Body of pancreas (tissue), 4 donors: ENCODE data around the gene BACE2. TPM values are rescaled to one million over a fixed set of nuclear protein-coding genes. Genes with fewer than 3 reads are reported as not detected.
"Not testable (repeated sequence)": the region's sequence is repeated elsewhere in the genome, so short reads cannot be mapped to it uniquely, and the experiment has no call there.

Experiments
- ATAC-seq: fragments of 150-250 bp; one replicate; pipeline ENCODE4 v1.9.1; 2016
- DNase-seq, 4 donors: peaks; one replicate each; pipeline ENCODE4 v3.0.0-alpha.2; 2019
- H3K27ac ChIP-seq, 4 donors: fragments of 200-600 bp; sonication (generic); 1 replicate in 3 of 4; 2 replicates in 1 of 4; pipeline versions ENCODE4 v1.5.1 to v1.6.1; 2016 to 2019; ENCODE audit warnings: mild to moderate bottlenecking in 1 of 4, mixed read lengths in 1 of 4, moderate library complexity in 1 of 4
- H3K27me3 ChIP-seq, 2 donors: fragments of 200-600 bp; sonication (generic); one replicate each; pipeline ENCODE4 v1.6.0; 2016; ENCODE audit warnings: mild to moderate bottlenecking in 1 of 2
- H3K36me3 ChIP-seq, 2 donors: fragments of 200-600 bp; sonication (generic); replicated peaks in 1 of 2; 2 replicates each; pipeline ENCODE4 v1.5.1; 2016; ENCODE audit warnings: low read depth in 2 of 2; ENCODE audit not compliant: insufficient read depth in 1 of 2
- H3K4me1 ChIP-seq: fragments of 200-600 bp; sonication (generic); one replicate; pipeline ENCODE4 v1.6.0; 2016
- H3K4me3 ChIP-seq, 2 donors: fragments of 200-600 bp; sonication (generic); 1 replicate in 1 of 2; 2 replicates in 1 of 2; pipeline ENCODE4 v1.5.1; 2016 to 2019
- H3K9me3 ChIP-seq, 3 donors: fragments of 200-600 bp; sonication (generic); 1 replicate in 2 of 3; 2 replicates in 1 of 3; pipeline ENCODE4 v1.5.1; 2016
- CTCF ChIP-seq, 7 experiments: fragments of 450-650 bp in 4 of 7; fragments of 200-600 bp in 3 of 7; sonication (generic) in 3 of 7; IDR thresholded peaks; one replicate each; pipeline ENCODE4 v1.5.1; 2016 to 2019; ENCODE audit warnings: antibody characterized with exemption in 7 of 7
- POLR2A ChIP-seq, 3 donors: fragments of 450-650 bp; IDR thresholded peaks; one replicate each; pipeline ENCODE4 v1.6.1; 2016; ENCODE audit warnings: antibody characterized with exemption in 3 of 3, mild to moderate bottlenecking in 2 of 3
- WGBS, 2 donors: methylation state at CpG; one replicate each; pipeline ENCODE4 v1.1.5; 2017; 5-methylcytosine and 5-hydroxymethylcytosine counted together
- intact Hi-C: fragments of 100-400 bp; cut with DNase I; formaldehyde crosslinking; loops from one replicate; pipeline ENCODE4 v1.15.1; 2023
- total RNA-seq, 2 donors: library from RNA; depleted of rRNA; stranded (reverse); fragments of >200 nt; gene quantifications; one replicate each; pipeline ENCODE4 v1.1.0, GENCODE V29; 2016

Gene BACE2
- total RNA-seq, 2 donors from 2014 or later: 86.4 to 107 TPM

DNA sequence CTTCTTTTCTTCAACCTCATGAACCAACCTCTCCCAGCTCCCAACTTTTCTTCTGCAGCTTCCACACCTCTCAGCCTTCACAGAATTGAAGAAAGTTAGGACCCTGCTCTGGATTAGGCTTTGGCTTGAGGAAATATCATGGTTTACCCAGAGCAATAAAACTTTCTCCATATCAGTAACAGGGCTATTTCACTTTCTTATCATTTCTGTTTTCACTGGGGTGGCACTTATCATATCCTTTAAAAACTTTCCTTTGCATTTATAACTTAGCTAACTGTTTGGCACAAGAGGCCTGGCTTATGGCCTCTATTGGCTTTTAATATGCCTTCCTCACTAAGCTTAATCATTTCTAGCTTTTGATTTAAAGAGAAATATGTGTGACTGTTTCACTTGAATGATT, 139.3 kb downstream of the BACE2 start:
- no peak overlapping the region for H3K4me3 ChIP-seq
- intact Hi-C loops: no loop called here
- no peaks in the 10 kb centered on the region for H3K27me3 ChIP-seq
- TF ChIP-seq CTCF (IDR thresholded peaks at IDR 0.05): no peak
- no peak for TF ChIP-seq POLR2A (IDR thresholded peaks at IDR 0.05)
- no peaks in the 10 kb centered on the region for H3K9me3 ChIP-seq
- peaks cover 16% of the 10 kb centered on the region for H3K4me1 ChIP-seq
- ATAC-seq (no peak), DNase-seq (no peak)
- no peak overlapping the region for H3K27ac ChIP-seq
- H3K36me3 ChIP-seq: no peaks in the 10 kb centered on the region

DNA sequence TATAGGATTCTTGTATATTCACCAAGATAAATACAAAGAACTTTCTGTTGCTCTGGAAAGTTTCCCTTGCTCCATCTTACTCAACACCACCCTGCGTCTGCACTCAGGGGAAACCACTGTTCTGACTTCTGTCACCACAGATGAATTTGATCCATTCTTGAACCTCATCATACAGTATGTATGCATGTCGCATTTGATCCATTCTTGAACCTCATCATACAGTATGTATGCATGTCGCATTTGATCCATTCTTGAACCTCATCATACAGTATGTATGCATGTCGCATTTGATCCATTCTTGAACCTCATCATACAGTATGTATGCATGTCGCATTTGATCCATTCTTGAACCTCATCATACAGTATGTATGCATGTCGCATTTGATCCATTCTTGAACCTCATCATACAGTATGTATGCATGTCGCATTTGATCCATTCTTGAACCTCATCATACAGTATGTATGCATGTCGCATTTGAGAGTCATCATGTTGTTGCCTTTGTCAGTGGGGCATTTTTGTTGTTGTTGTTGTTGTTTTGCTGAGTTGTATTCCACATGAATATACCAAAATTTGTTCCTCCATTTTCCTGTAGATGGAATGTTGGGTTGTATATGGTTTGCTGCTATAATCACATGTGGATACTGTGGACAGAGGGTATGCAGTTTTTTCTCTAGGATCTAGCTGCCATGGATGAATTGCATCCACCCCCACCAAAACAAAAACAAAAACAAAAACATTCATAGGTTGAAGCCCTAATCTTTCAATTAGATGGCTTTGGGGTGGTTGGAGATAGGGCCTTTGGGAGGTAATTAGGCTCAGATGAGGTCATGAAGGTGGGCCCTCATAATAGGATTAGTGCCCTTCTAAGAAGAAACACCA, 145.6 kb downstream of the BACE2 start:
- ATAC-seq, H3K4me3 ChIP-seq, H3K27me3 ChIP-seq, H3K9me3 ChIP-seq, H3K36me3 ChIP-seq, DNase-seq, H3K27ac ChIP-seq, intact Hi-C loops: not testable (repeated sequence)
- 95 to 96% methylated on average over 4 to 6 of the region's 8 CpGs for WGBS, 2 donors
- peaks cover 28% of the 10 kb centered on the region for H3K4me1 ChIP-seq

DNA sequence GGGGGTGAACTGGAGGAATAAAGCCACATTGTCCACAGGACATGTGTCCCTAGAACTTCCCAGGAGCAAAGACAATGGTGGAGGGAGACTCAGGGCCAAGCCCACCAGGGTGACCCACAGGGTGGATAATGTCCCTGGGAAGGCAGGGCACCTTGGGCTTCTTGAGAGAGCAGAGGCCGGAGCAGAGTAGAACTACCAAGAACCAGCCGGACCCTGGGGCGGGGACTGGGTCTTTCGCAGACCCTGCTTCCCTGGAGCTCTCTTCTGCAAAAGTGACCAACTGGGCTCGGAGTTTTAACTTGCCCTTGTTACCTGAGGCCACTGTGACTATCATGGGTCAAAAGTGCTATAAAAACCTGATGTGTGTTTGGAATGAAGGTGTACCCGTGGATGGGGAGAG, 147.8 kb downstream of the BACE2 start:
- ATAC-seq (no peak), DNase-seq (no peak)
- peak overlapping the region; percentile 85 to 95 (median 92) for H3K27ac ChIP-seq
- no peak overlapping the region for H3K4me3 ChIP-seq
- no peaks in the 10 kb centered on the region for H3K27me3 ChIP-seq
- H3K36me3 ChIP-seq: no peaks in the 10 kb centered on the region
- TF ChIP-seq CTCF (IDR thresholded peaks at IDR 0.05) (no peak), POLR2A (IDR thresholded peaks at IDR 0.05) (no peak)
- H3K9me3 ChIP-seq: peaks cover 0 to 4% (median 0%) of the 10 kb centered on the region in 3 donors
- 78 to 90% methylated on average over 6 of the region's 6 CpGs for WGBS, 2 donors
- intact Hi-C loops: no loop called here
- peaks cover 42% of the 10 kb centered on the region for H3K4me1 ChIP-seq

- peak in 2 of 7 experiments; percentile 3 to 5 for TF ChIP-seq CTCF (IDR thresholded peaks at IDR 0.05)
- TF ChIP-seq POLR2A (IDR thresholded peaks at IDR 0.05): peak; percentile 41 to 81 (median 65)
- DNase-seq: peak; percentile 80 to 90 (median 84)
These were observed 148.5 kb downstream of the BACE2 start, which contains the start of gene FAM3B for GRCh38 chr21:41316200-41317062. FAM3B (plus strand) TSS chr21:41316801; CDS start chr21:41316880, 79 bp downstream.

GRCh38 chr21:41317063-41317392, 149.1 kb downstream of the BACE2 start:
- peak overlapping the region; percentile 44 to 53 for H3K4me3 ChIP-seq
- H3K36me3 ChIP-seq: no peaks in the 10 kb centered on the region
- intact Hi-C loops: no loop called here
- DNase-seq (no peak), ATAC-seq (no peak)
- H3K27ac ChIP-seq: peak overlapping the region; percentile 85 to 95 (median 92)
- peaks cover 55% of the 10 kb centered on the region for H3K4me1 ChIP-seq
- TF ChIP-seq POLR2A (IDR thresholded peaks at IDR 0.05) (no peak), CTCF (IDR thresholded peaks at IDR 0.05) (no peak)
- peaks cover 0 to 4% (median 0%) of the 10 kb centered on the region in 3 donors for H3K9me3 ChIP-seq
- 0 to 4% methylated on average over 14 to 19 of the region's 19 CpGs for WGBS, 2 donors
- H3K27me3 ChIP-seq: no peaks in the 10 kb centered on the region

More at GRCh38 chr21:41316200-41317062, 148.5 kb downstream of the BACE2 start, which contains the start of gene FAM3B:
- H3K9me3 ChIP-seq: peaks cover 0 to 4% (median 0%) of the 10 kb centered on the region in 3 donors
- peaks cover 49% of the 10 kb centered on the region for H3K4me1 ChIP-seq
- ATAC-seq: peak; percentile 92
- no peaks in the 10 kb centered on the region for H3K27me3 ChIP-seq
- peak within 1 kb of the TSS; percentile 85 to 95 (median 92) for H3K27ac ChIP-seq
- H3K4me3 ChIP-seq: peak within 1 kb of the TSS; percentile 44 to 53
- intact Hi-C loops: no loop called here
- H3K36me3 ChIP-seq: no peaks in the 10 kb centered on the region
- WGBS, 2 donors: 3 to 8% methylated on average over 15 to 51 of the region's 55 CpGs
